ENCODE measurements around the gene LAP3.

LAP3 gene

GRCh38 chr4:17650406-17650805 is 73.4 kb downstream of the LAP3 start:
- no peaks in the 10 kb centered on the region for H3K9me3 ChIP-seq (ENCODE audit: control insufficient read depth, insufficient read depth, low read length)
- no peaks in the 10 kb centered on the region for H3K36me3 ChIP-seq (ENCODE audit: insufficient read depth, low read length)
- no peak overlapping the region for H3K9ac ChIP-seq (ENCODE audit: low read depth, low read length)
- H3K4me1 ChIP-seq (ENCODE audit: insufficient read depth, low read length) = no peaks in the 10 kb centered on the region

- H3K4me1 ChIP-seq (ENCODE audit: insufficient read depth, low read length) = no peaks in the 10 kb centered on the region
- no peaks in the 10 kb centered on the region for H3K36me3 ChIP-seq (ENCODE audit: insufficient read depth, low read length)
- no peaks in the 10 kb centered on the region for H3K9me3 ChIP-seq (ENCODE audit: control insufficient read depth, insufficient read depth, low read length)
- no peak overlapping the region for H3K9ac ChIP-seq (ENCODE audit: low read depth, low read length)
Observed at GRCh38 chr4:17654701-17655100, 77.7 kb downstream of the LAP3 start.

DNA sequence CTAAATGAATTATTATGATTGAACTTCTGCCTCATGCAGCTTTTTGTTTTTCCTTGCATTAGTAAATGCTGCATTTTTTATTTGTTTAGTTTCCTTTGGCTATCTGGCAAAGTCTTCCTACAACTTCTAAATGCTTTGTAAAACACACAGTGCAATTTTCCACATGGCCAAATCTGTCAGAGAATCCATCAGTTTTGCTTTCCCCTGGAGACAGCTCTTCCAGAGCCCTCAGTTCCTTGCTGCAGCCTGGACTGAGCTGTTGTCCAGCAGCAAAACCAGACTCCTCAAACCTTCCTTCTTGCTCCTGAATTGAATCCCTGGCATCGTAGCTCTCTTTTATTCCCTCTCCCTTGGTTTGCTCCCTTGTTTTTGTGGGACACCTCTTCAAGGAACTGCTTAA is 80.1 kb downstream of the LAP3 start:
- Histone ChIP-seq H3K9me3 (ENCODE audit: control insufficient read depth, insufficient read depth, low read length) (no peaks in the 10 kb centered on the region), H3K9ac (ENCODE audit: low read depth, low read length) (no peak overlapping the region), H3K4me1 (ENCODE audit: insufficient read depth, low read length) (no peaks in the 10 kb centered on the region), H3K36me3 (ENCODE audit: insufficient read depth, low read length) (no peaks in the 10 kb centered on the region)

All from ES-I3 (cell line).